Endothelial cell of umbilical vein (primary cell): ENCODE results near the gene TSPAN33.

ENCODE experiments used
- CTCF ChIP-seq, 2 donors: IDR thresholded peaks; 1 replicate in 1 of 2; 2 replicates in 1 of 2; pipeline ENCODE4 v1.5.1; 2011; ENCODE audit warnings: low read length in 2 of 2, mild to moderate bottlenecking in 2 of 2, moderate library complexity in 2 of 2, control low read depth in 1 of 2, inconsistent platforms in 1 of 2, low read depth in 1 of 2; ENCODE audit not compliant: insufficient read depth in 1 of 2; ENCODE audit errors: extremely low read depth in 1 of 2
- EZH2 ChIP-seq: IDR thresholded peaks from 2 replicates; pipeline ENCODE4 v1.6.1; 2012; ENCODE audit warnings: borderline replicate concordance, low read depth, mild to moderate bottlenecking, moderate library complexity, low read length, inconsistent platforms; ENCODE audit not compliant: severe bottlenecking
- GATA2 ChIP-seq: IDR thresholded peaks from 2 replicates; pipeline ENCODE4 v1.7.0; 2011; ENCODE audit warnings: low read depth, mild to moderate bottlenecking, moderate library complexity, mixed read lengths, low read length; ENCODE audit not compliant: insufficient read length, insufficient read depth
- JUN ChIP-seq: IDR thresholded peaks from 2 replicates; pipeline ENCODE4 v1.6.1; 2011; ENCODE audit warnings: borderline replicate concordance, low read depth; ENCODE audit not compliant: insufficient read length, insufficient read depth
- MYC ChIP-seq: IDR thresholded peaks from one replicate; pipeline ENCODE4 v1.6.1; 2011; ENCODE audit warnings: mild to moderate bottlenecking, low read depth, low read length
- POLR2A ChIP-seq: IDR thresholded peaks from 2 replicates; pipeline ENCODE4 v1.6.1; 2012; ENCODE audit warnings: low read depth, mild to moderate bottlenecking, control low read depth, low read length
- POLR2AphosphoS5 ChIP-seq: IDR thresholded peaks from 2 replicates; pipeline ENCODE4 v1.6.1; 2012; ENCODE audit warnings: low read depth, mild to moderate bottlenecking, control low read depth, low read length, moderate library complexity; ENCODE audit not compliant: insufficient read depth
- TF ChIP-seq, protein P1 (sequence below): IDR thresholded peaks from 2 replicates; pipeline ENCODE4 v1.6.1; 2011; ENCODE audit not compliant: insufficient read depth, insufficient read length

DNA sequence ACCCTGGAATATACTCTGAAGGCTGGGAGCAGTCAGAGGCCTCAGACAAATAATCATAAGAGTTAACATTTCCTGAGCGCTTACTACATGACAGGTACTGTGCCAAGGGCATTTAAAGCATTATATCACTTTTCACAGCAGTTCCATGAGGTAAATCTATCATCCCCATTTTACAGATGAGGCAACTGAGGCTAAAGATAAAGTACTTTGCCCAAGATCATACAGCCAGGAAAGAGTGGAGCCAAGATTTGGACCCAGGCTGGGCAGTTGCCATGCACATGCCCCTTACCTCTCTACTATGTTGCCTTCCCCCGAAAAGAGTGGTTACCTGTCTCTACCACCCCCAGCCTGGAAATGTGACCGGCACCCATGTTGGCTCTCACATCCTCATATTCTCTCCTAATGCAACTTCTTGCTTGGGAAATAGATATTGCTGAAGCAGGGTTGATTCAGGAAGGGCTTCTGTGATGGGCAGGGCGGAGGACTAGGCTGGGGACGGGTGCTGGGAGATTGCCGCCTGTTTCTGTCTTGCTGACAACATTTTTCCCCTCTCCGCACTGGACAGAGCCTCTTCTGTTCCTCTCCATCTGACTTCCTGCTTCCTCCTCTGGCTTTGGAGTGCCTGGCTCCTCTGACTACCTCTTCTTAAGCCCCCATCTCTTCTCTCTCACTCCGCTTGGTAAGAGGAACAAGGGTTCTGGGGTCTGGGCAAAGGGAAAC is 57.7 kb downstream of the TSPAN33 start:
- TF ChIP-seq CTCF (IDR thresholded peaks at IDR 0.05; ENCODE audit: extremely low read depth in 1 of 2, insufficient read depth in 1 of 2, low read depth in 1 of 2, low read length in 2 of 2): no peak
- TF ChIP-seq POLR2A: no peak
- TF ChIP-seq EZH2: no peak
- TF ChIP-seq POLR2AphosphoS5: no peak
- TF ChIP-seq, protein P1, sequence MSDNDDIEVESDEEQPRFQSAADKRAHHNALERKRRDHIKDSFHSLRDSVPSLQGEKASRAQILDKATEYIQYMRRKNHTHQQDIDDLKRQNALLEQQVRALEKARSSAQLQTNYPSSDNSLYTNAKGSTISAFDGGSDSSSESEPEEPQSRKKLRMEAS: no peak
- TF ChIP-seq GATA2: no peak
- TF ChIP-seq JUN: no peak
- no peak for TF ChIP-seq MYC
